GM18870 (cell line): Measurements from ENCODE around the gene MAPRE2.
A peak's percentile ranks its signal among the peaks of the same experiment; 100 is the strongest.
"Not testable (repeated sequence)": the region's sequence is repeated elsewhere in the genome, so short reads cannot be mapped to it uniquely, and the experiment has no call there.

ENCODE experiments used
- ATAC-seq: cut with Tn5 transposase; IDR thresholded peaks from one replicate; pipeline ENCODE4 v1.9.1; 2021; ENCODE audit warnings: moderate library complexity; ENCODE audit not compliant: unreplicated experiment

Gene MAPRE2

DNA sequence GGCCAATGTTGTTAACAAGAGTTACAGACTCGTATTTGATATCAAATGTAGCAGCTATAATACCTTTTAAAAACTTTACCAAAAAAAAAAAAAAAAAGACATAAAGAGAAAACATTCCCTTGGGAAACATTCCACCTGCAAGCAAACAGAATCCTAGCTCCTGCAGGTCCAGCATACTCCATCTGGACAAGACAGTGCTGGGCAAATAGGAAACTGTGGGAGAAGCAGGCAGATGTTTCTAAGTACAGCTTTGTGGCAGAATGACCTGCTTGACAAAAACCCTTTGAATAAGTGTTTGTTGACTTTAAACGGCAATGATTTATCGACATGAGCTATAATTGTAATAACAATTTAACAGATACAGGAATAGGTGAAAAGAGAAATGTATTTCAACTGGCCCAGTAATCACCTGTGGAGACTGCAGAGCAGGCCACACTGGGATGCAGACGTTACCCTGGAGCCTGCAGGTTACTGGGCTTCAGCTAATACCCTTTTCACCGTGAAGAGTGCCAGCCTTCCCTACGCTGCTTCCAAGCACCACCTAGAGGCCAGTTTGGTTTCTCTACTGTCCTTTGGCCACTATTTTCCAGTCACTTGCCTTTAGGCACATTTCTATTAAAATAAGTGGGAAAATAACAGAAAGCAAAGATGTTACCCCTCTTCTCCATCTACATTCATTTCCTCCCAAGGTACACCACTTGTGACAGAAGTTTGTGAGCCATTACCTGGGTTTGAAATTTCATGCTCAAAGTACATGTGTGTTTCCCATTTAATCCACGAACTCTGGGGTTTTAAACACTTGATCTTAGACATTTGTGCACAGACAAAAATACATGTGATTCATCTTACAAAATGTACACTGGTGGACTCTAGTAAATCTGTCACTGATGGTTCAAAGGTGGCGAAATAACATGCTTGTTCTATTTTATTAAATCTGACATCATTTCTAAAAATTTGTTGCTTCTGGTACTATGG lies 102.7 kb downstream of the MAPRE2 start:
- no peak for ATAC-seq

DNA sequence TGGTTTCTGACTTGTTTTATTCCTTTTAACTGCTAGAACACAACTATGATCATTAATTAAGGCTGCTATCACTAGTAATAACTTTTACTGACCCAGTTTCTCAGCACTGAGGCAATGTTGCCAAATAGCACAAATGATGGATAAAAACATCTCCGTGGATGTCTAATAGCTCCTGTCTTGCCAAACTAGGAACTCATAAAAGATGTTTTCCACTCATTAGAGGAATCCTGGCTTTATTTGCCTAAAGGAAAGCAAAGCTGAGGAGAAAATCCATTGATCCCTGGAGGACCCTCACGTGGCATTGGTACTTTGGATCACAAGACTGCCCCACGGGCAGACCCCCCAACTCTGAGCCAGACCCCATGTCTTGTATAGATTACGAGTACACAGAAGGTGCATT lies 103.5 kb downstream of the MAPRE2 start:
- ATAC-seq: no peak

- not testable (repeated sequence) for ATAC-seq
Measured at GRCh38 chr18:35150195-35150594, 109.0 kb downstream of the MAPRE2 start.

DNA sequence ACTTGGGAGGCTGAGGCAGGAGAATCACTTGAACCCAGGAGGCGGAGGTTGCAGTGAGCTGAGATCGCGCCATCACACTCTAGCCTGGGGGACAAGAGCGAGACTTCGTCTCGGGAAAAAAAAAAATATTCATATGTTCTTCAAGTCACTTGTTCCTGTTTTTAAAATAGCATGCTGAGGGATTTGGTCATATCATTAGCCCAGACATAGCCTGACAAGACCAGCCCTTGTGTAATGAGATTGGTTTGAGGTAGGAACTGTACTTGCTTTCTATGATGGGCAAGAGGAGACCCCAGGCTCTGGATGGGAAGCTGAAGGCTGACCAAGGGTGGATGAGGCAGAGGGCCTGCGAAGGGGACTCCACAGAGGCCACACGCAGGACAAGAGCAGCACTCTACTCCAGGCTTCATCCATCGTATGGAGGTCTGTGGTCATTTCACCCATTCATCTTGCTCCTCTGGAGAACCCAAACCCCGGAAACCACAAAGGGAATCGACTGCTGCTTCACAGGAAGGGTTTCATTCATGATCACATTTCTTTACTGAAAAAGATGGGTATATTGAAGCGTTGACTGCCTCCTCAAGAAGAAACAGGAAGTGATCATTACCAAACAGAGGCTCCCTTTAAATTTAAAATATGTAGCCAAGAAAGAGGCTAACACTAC lies 112.5 kb downstream of the MAPRE2 start:
- no peak for ATAC-seq

DNA sequence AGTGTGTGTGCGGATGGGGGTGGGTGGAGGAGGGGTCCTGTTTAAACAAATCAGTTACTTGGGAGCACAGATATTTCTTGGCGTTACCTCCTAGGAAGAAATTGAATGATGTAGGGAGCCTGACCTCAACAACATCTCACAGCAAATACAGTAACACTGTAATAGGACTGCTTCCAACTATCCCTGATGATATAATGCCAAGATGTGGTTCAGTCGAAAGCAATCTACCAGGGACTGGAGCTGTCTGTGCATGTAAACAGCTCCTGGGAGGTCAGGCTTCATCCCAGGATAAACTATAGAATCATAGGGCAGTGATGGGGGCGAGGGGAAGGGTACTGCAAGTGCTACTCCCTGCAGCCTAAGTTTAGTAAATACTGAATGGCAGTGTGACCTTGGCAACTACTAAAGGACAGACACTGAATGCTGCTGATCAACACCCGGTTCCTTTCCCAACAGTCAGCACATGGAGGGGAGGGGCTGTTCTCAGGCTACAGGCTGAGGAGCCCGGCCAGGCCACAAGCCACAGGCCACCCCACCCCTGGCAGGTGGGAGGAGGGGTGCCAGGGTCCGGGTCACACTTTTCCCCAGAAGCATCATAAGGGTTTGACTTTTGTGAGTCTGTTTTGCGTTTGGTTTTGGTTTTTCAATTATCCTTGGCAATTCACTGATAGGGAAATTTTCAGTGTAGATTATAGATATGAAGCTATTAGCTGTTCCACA lies 114.3 kb downstream of the MAPRE2 start:
- no peak for ATAC-seq

DNA sequence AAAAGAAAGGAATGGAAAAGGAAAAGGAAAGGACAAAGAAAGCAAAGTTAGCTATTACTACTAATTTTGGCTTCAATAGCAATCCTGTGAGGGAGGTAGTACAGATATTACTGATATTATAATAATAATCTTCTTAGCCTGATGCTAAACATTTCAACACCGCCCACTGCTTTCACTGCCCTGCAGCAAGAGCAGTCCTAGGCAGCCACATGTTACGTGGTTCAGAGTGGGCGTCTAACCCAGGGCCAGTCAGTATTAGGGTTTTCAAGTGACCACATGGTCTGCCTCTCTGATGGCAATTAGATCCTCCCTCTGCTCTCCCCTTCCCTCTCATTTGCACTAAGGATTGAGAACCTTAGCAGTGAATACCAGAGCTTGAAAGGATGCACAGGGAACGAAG lies 116.0 kb downstream of the MAPRE2 start:
- no peak for ATAC-seq

DNA sequence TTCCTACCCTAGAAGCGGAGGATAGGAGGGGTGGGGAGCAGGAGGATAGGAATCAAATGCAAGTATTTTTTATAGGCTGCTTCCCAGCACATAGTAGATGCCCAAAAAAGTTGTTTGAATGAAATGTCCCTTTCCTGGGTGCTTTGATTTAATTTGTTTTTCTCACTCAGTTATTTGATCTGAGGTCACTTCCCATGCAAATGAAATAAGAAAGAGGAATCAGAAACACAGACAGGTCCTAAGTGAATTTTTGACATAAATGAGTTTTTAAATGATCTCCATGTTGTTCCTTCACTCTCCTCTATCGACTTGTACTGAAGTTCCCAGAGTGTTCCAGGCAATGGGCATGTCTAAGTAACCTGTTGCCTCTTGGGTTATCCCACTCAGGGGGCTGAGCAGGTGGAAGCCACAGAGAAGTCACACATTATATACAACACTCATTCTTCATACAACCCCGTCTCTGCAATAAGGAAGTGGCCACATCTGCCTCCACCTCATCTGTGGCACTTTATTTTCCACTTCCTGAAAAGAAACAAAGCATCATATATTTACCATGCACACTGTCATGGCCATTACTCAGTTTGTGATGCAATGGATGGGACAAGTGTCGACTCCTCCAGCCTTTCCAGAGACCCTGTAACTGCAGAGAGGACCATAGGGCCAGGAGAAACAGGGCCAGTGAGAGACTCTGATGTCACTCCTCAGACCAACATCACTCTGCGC lies 117.7 kb downstream of the MAPRE2 start:
- peak; percentile 67 for ATAC-seq

- ATAC-seq: peak; percentile 73
Measured at GRCh38 chr18:35159782-35160181, 118.6 kb downstream of the MAPRE2 start.

- ATAC-seq: no peak
Measured at GRCh38 chr18:35161485-35161884, 120.3 kb downstream of the MAPRE2 start.

DNA sequence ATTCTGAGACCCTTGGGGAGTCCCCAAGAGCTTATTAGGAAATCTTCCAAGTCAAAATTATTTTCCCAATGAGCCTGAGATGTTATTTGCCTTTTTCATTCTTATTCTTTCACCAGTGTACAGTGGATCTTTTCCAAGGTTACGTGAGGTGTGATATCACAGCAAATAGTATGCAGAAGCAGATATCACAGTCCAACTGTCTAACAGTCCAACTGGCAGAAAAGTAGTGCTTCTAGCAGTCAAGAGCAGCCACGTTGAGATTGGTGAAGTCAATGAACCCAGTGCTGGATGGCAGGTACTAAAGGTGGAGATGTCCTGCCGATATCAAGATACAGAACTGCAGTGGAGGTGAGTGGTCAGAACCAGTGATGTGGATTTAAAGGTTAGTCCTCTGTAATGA lies 120.7 kb downstream of the MAPRE2 start:
- ATAC-seq: no peak

GRCh38 chr18:35163014-35163539 lies 121.9 kb downstream of the MAPRE2 start:
- ATAC-seq: no peak

DNA sequence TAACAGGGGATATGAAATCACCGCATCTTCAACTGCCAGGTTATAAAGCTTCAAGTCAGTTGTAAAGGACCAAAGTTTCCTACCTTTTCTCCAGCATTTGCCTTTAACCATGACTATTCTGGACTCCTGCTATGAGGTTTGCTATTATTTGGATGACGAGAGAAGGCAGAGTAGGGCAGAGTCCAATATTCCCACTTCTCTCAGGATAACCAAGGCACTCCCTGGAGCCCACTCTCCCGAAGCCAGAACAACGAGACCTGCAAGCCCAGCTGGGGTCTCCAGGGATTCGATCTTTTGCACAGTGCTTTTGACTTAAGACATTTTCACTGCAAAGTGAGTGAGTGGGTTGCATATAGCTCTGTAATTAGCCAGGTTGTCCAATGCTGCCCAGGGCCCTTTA lies 122.5 kb downstream of the MAPRE2 start:
- no peak for ATAC-seq

- ATAC-seq: no peak
Measured at GRCh38 chr18:35164133-35164532, 122.9 kb downstream of the MAPRE2 start.

DNA sequence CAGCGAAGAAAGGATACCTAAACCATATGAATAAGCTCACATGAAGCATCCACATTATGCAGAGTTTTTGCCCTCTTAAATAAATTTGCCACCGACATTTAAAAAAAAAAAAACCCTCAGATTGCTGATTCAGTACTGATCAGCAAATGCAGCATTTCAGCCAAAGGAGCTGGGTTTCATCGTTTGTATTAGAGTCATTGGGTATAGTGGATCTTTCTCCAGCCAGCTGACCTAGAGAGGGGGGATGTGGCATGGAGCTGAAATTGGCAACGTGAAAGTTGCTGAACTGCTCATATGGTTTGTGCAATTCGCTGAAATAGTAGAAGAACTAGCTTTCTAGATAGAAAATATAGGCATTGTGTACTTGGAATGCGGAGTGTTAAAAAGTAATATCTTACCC lies 126.1 kb downstream of the MAPRE2 start:
- no peak for ATAC-seq

GRCh38 chr18:35167857-35168256 lies 126.6 kb downstream of the MAPRE2 start:
- no peak for ATAC-seq

- ATAC-seq: not testable (repeated sequence)
Measured at GRCh38 chr18:35170323-35170722, 129.1 kb downstream of the MAPRE2 start.

DNA sequence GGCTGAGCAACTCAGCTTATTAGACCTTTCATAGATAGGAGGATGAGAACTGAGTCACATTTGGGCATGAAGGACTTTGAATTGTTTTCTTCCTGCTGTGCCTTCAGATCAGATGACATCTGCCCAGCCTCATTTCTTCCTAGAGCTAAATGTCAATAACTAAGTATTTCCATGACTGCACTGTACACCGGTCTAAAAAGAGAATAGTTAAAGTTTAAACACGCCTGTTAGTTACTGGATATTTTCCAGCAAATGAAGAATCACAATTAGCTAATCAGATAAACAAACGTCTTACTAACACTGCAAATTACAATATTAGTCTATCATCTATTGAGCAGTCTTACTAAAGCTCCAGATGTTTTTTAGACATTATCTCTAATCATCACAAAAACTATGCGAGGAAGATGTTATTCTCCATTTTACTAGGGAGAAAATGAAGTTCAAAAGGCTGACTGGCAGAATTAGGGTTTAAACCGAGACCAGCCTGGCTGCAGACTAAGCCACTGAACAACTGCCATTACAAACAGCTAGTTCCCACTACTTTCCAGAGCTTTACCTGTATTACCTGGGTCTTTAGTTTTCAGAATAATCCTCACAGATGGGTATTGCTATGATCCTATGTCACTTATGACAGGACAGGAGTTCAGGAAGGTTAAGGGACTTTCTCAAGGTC lies 130.2 kb downstream of the MAPRE2 start:
- no peak for ATAC-seq

DNA sequence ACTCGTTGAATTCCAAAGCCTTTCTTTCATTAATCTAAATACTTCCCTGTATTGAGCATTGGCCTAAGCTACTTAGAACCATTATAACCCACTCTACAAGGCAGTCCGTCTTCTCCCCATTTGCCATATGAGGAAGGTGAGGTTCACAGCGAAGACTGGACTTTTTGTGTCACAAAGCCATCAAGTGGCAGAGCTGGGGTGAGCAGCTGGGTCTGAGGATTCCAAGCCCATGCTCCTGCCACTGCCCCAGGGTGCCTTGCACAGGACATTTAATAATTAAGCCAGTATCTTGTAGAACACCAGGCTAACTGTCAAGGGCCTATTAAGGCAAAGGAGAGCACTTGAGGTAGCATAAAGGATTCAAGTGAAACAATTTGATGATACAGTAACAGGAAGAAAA lies 130.8 kb downstream of the MAPRE2 start:
- ATAC-seq: no peak

GRCh38 chr18:35172451-35173035 lies 131.3 kb downstream of the MAPRE2 start:
- no peak for ATAC-seq
